GM08714 (cell line): ENCODE data around the gene SRBD1.

Experiments used
- H3K4me3 ChIP-seq: fragments of 200-500 bp; sonication (Bioruptor generic); 2 replicates; pipeline ENCODE4 v1.5.1; 2014; ENCODE audit warnings: mild to moderate bottlenecking, low read length, inconsistent platforms
- ZNF274 ChIP-seq: IDR thresholded peaks from 2 replicates; pipeline ENCODE4 v1.6.1; 2012; ENCODE audit warnings: mild to moderate bottlenecking, low read depth, low read length

The SRBD1 gene

DNA sequence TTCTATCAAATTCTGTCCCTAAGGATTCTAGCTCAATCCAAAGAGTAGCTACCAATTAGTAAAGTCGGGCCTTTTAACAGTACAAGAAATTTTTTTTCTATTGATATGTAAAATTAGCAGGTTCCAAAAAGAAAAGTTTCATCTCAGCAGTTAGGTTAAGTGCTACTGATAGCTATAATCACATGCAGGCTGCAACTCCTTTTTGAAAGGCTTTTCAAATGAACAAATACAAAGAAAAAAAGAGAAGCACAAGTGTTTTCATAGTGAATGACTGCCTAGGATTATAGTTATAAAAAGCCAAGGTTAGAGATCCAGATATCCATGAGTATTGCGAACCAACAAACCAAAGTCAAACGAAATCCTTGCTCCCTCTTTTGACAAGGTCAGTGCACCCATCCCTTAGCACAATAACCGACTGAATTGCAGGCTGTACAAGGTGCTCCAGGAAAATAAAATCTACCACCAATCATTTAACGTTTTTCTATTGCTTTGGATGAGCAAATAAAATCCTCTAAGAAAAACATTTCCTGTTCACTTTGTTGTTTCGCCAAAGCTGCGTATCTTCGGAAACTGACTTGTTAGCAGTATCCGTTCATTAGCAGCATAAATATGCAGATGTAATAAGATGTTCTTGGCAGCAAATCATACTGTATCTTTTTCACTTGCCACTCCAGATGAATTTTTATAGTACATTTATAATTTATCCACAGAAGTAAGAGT lies 100.2 kb downstream of the SRBD1 start:
- no peak for TF ChIP-seq ZNF274
- H3K4me3 ChIP-seq, result no peak overlapping the region

DNA sequence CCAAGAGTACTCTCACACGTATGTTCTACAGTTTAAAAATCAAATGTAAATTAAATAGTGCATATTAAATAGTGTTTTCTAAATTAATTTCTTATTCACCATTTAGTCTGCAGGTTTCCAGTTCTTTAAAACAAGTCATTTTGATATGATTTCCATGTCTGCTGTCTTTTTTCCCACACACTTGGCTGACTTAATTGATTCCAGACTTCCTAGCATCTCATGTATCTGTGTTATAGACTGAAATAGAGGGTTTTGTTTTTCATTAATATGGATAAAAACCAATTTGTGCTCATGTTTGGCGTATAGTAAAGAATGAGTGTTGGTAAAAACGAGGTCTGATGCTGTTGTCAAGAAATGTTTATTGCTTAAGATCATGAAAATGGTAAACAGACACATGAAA lies 104.3 kb downstream of the SRBD1 start:
- H3K4me3 ChIP-seq, result no peak overlapping the region
- TF ChIP-seq ZNF274, result no peak

DNA sequence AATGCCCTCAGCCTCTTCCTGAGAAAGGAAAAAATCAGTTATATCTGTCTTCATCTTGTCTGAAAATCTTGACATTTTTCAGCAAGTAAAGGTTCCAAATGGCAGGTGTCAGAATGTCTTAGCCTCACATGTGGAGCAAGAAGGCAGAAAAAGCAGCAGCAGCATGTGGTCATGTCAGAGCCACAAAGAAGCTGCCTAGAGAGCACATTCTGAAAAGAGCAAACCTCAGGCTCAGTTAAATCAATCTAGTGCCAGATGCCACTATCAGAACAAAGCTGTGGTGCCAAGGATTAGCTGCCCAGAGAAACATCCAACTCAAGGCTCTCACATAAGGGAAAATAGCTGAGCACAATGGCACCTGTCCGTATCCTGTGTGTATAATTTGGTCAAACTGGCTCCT lies 105.9 kb downstream of the SRBD1 start:
- no peak for TF ChIP-seq ZNF274
- H3K4me3 ChIP-seq, result no peak overlapping the region

DNA sequence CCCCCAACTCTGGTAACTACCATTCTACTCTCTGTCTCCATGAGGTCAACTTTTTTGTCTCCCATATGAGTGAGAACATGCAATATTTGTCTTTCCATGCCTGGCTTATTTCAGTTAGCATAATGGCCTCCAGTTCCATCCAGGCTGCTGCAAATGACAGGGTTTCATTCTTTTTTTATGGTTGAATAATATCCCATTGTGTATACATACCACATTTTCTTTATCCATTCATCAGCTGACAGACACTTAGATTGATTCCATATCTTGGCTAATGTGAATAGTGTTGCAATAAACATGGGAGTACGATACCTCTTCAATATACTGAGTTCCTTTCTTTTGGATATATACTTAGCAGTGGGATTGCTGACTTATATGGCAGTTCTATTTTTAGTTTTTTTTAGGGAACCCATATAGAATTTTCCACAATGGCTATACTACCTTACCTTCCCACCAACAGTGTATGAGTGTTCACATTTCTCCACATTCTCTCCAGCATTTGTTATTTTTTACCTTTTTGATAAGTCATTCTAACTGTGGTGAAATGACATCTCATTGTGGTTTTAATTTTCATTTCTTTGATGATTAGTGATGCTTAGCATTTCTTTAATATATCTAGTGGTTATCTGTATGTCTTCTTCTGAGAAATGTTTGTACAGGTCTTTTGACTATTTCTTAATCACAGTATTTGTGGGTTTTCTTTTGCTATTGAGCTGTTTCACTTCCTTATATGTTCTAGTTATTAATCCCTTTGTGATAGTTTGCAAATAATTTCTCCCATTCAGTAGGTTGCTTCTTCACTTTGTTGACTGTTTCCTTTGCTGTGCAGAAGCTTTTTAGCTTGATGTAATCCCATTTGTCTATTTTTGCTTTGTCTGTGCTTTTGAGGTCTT lies 112.2 kb downstream of the SRBD1 start:
- H3K4me3 ChIP-seq, result no peak overlapping the region
- no peak for TF ChIP-seq ZNF274

DNA sequence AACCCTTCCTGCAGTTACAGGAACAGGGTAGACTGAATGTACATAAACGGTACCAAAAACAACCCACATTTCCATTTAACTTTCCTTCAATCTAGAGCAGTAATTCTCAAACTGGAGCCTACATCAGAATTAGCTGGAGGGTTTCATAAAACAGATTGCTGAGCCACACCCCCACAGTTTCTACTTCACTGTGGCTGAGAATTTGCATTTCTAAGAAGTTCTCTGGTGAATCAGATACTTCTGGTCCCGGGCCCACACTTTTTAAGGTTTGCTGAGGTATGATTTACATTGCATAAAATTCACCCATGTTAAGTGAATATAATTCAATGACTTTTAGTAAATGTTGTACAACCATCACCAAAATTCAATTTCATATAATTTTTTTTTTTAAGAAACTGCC lies 113.7 kb downstream of the SRBD1 start:
- no peak for TF ChIP-seq ZNF274

DNA sequence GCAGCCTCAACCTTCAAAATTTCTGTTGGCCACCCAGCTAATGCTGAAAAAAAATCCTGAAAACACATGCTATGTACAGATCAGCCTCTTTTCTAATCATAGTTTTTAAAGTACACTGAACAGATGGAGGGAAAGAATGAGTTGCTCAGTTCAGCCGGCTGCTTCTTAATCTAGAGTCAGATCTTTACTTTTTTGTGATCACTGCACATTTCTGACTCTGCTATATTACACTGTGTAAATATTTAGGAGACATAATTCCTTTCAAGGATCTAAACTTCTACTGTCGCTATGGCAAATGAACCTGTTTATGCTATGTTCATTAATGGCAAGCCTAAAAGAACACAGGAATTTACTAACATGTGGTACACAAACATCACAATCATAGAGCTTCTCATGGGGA lies 114.2 kb downstream of the SRBD1 start:
- no peak for TF ChIP-seq ZNF274
- H3K4me3 ChIP-seq, result no peak overlapping the region

More for the DNA sequence above, 113.7 kb downstream of the SRBD1 start:
- H3K4me3 ChIP-seq, result no peak overlapping the region

DNA sequence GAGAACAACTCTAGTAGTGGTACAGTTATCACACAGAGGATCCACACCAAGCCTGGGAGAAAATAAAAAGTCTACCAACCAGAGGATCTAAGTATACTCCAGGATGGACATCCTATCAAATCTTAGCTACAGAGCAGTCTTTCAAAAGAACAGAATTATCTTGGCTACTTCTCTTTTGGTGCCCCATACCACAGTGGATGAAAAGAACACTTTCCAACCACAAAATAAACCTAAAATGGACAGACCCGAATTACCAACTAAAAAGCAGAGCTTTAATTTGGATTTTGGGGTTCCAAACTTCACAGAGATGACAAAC lies 116.1 kb downstream of the SRBD1 start:
- TF ChIP-seq ZNF274, result no peak
- H3K4me3 ChIP-seq, result no peak overlapping the region

DNA sequence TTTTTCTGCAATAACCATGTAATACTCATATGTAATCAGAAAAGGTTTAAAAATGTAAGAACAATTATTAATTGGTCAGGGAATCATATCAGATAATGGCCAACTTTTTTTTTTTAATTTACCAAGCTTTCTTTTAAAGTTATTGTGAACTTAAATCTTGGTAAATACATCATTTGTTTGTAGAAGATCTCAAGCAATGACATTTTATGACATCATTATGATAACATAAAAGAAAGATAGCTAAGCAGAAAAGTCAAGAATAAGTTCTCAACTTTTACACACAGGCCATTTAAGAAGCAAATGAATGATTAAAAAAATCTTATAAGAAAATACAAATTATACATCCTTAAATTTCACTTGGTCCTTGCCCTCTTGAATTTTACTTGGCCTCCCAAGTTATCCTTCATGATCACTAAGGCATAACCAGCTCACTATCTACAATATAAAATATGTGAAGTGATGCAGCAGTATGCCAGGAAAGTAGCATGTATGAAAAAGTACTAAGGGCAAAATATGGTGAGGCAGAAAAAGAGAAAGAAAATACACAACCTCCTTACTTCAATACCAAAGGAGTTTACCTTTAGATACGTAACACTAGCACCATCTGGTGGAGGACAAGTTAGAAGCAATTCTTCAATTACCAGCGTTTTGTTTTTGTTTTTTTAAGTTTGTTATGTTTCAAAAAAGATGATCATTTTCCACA lies 116.6 kb downstream of the SRBD1 start:
- no peak for TF ChIP-seq ZNF274
- no peak overlapping the region for H3K4me3 ChIP-seq

DNA sequence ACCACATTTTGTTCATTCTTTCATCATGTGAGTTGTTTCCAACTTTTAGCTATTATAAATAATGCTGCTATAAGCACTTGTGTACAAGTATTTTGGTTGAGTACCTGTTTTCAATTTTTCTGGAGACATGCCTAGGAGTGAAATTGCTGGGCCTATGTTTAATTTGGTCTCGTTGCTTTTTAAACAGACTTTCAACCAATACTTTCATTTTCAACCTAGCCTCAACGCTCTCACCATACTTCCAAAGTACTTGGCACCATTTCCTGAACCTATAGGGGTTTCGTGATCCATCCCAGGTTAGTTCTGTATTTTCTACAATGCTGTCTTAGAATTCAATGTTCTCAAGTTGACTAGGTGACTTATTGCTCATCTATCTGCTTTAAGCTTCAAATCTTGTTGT lies 126.1 kb downstream of the SRBD1 start:
- TF ChIP-seq ZNF274, result no peak
- H3K4me3 ChIP-seq, result no peak overlapping the region

DNA sequence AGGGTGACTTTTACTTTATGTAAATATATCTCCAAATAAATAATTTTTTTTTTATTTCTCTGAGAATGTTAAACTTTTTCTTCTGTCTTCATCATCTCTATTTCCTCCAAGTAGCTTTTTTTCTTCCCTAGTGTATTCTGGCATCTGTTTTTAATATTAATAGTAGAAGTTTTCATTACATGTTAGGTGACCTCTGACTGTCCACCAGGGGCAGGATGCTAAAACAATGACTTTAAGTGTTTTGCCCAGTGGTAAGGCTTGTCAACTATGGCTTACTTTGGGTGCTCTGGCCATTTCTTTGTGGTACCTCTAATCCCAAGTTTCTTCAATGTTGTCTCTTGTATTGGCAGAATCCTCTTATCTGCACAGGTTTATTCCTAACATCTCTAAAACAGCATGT lies 127.1 kb downstream of the SRBD1 start:
- no peak overlapping the region for H3K4me3 ChIP-seq
- no peak for TF ChIP-seq ZNF274

DNA sequence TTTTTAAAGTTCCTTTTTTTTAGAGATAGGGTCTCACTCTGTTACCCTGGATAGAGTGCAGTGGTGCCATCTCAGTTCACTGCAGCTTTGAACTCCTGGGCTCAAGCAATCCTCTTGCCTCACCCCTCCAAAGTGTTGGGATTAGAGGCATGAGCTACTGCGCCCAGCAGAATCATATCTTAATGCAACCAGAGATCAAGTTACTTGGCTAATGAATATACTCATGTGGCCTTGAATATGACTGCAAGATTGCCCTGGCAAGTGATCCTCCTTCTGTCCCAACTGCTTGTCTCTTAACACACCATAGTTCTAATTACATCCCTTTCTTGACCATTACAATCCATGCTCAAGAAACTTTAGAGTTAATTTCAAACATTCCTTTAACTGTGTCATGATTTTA lies 133.5 kb downstream of the SRBD1 start:
- H3K4me3 ChIP-seq, result no peak overlapping the region
- TF ChIP-seq ZNF274, result no peak

DNA sequence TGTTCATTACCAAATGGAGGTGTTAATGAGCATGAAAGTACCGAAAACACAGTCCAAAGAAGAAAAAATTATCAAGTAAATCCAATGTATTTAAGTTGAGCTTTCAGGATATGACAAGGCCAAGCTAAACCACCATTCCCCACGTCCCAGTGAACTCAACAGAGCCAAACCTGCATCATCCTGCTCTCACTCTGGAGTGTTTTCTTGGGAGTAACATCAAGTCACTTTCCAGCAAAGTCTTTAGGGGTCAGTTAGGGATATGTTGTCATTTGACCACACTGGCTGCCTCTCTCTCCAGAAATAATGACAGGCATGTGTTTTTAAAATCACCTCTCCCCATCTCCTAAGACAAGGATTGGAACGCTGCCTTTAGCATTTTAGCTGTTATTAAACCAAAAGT lies 140.5 kb downstream of the SRBD1 start:
- H3K4me3 ChIP-seq, result no peak overlapping the region
- no peak for TF ChIP-seq ZNF274

DNA sequence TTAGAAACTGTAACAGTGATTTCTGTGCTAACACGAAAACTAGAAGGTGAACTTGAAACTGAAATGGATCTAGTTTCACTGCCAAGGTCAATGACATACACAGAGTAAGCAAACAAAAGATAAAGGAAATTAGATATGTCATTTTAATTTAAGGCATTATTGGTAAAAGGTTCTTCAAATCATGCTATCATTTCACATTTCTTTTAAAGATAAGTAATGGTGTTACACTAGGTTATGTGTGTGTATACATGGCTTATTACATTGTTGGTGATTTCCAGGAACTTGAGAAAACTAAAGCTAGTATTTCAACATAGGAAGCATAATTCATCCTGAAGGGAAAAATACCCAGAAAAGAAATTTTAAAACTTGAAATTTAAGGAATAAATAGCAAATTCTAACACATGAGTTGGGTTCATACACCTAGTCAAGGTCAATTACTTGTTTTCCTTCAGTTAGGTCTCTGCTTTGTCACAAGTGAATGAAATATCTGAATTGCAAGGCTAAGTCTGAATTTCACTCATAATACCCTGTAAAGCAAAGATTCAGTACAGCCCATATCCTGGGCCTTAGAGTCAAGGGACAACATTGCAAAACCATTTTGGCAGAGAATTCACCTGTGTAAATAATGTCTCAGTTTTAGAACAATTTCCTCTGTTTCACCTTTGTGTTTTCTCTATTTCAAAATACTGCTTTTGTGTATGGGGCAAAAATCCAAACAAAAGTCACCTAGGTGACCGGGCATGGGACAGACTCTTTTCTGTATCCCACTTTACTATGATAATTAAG lies 141.6 kb downstream of the SRBD1 start:
- H3K4me3 ChIP-seq, result no peak overlapping the region
- TF ChIP-seq ZNF274, result no peak

DNA sequence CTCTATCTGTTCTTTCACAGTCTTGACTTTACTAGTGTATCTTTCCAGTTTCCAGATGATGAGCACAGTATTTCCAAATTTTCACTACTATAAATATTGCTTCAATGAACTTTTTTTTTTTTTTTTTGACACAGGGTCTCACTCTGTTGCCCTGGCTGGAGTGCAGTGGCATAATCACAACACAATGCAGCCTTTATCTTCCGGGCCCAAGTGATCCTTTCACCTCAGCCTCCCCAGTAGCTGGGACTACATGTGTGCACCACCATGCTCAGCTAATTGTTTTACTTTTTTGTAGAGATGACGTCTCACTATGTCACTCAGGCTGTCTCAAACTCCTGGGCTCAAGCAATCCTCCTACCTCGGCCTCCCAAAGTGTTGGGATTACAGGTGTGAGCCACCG lies 142.8 kb downstream of the SRBD1 start:
- TF ChIP-seq ZNF274, result no peak
- no peak overlapping the region for H3K4me3 ChIP-seq
